ENCODE data around the gene RECQL5.

Gene RECQL5

DNA sequence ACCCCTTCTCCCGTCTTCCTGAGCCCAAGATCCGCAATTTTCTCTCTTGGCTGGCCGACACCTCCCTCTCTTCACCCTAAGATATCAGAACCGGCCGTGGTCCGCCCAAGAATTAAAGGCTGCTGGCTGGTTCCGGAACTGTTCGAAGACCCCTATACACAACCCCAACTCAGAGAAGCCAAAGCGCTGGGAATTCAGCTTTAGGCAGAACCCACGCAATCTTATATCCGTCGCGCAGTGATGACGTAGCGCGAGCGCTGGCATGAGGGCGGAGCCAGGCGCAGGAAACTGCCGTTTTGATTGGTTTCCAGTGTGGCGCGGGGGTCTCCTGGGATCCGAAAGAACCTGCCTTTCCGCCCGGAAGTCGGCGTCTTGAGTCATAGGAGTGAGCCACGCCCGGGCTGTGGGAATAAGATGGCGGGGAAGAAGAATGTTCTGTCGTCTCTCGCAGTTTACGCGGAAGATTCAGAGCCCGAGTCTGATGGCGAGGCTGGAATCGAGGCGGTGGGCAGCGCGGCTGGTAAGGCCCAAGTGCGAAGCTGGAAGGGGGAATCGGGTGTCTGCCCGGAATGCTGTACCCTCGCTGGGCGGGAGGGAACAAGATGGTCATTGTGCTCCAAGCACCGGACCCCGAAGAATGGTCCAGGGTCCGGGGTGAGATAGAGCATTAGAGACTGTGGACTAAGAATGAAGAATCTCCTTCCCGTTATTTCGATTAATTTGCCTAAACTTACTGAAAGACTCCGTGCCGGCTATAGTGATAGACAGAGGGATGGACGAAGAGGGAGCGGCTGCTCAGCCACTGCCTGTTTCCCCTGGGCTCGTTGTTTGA, at the start of gene RECQL5, which contains the start of gene SAP30BP:
TSS of gene RECQL5 (minus strand) at position 196 of the 832 bp plus-strand sequence. CDS start 597 bp downstream, outside the sequence.
TSS of gene SAP30BP (plus strand) at position 380 of the 832 bp plus-strand sequence. CDS start at position 415, 35 bp downstream.
- peak; percentile 86 for DNase-seq

DNA sequence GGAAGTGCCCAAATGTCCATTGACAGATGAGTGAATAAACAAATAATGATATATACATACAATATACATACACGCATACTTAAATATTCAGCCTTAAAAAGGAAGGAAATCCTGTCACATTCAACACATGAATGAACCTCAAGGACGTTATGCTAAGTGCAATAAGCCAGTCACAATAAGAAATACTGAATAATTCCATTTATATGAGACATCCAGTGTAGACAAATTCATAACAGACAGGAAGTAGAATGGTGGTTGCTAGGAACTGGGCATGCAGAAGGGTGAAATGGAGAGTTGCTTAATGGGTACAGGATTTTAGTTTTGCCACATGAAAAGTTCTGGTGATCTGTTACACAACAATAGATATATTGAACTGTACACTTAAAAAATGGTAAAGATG, 45.5 kb upstream of the RECQL5 start:
- DNase-seq, result no peak

DNA sequence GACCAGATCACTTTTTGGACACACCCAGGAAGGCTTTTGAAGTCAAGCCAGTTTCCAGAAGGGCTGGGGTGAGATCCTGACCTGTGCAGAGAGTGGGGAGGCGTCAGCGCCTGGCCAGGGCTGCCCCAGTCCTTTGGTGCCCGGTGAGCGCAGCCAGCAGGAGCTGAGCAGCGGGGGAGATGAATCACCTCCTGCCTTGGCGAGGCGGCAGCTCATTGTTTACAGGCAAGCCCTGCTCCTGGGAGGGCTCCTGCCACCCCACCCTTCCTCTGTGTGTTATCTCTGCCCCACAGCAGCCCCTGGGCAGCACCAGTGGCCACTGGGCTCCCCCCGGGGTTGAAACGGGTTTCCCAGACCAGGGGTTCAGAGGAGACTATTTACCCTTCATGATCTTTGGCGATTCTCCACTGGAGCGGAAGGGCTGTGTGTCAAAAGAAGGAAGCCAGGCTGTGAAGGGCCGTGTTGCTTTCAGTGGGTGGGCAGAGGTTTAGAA, 40.2 kb upstream of the RECQL5 start:
- no peak for DNase-seq

DNA sequence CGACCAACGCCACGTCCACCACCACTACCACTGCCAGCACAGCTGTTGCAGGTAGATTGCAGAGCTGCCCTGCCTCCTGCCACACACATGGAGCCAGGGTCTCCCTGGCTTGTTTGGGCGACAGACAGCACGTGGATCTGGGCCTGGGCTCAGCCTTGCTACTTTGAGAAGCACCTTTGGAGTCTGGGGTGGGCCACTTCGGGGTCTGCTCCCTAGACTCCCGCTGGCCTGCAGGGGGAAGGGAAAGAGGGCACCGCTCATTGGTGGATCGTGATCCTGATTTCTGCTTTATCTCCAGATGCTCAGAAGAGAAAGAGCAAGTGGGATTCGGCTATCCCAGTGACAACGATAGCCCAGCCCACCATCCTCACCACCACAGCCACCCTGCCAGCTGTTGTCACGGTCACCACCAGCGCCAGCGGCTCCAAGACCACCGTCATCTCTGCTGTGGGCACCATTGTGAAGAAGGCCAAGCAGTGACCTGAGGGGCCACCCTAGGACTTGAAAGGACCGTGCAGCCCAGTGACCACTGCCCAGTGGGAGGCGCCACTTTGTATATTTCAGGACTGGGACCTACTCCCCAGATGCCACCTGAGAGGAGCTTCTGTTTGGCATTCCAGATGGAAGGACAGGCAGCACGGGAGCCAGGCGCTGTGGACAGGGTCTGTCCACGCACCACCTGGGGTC, 39.2 kb upstream of the RECQL5 start:
- DNase-seq, result no peak

DNA sequence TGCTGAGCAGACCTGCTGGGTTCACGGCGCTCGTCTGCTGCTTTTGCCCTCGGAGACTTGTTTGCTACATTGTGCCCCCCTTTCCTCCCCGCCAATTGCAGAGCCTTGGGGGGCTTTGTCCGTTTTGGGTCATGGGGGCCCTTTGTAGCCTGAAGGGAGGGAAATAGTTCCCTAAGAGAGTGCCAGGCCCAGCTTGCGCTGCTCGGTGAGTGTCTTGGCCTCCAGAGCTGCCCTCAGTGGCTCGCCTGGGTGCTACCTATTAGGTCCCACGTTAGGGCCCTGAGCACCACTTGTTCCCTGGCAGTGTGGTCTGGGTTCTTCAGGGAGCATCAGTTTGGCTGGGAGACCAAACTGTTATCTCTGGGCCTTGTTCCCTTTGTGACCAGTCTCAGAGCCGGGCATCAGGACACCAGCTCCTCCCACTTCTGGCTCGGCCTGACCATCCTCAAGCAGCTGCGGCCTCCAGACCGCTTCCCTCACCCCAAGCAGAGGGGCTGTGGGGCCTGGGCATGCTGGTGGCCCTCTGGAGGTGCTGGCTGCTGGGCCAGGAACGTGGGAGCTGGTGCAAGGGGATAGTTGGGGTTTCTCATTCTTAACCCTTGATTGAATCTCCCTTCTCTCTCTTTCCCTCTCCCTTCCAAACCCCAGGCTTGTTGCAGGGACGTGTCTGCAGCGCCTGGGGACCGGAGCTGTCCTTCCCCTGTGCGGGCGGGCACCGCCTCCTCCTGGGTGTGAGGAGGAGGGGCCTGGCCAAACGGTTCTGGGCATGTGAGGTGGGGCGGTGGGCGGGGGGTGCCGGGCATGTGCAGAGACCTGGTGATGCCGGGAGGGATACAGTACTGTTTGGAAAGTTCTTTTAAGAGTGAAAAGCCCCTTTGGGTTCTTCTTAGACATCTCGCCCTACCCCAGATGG, 38.3 kb upstream of the RECQL5 start:
- DNase-seq, result no peak

DNA sequence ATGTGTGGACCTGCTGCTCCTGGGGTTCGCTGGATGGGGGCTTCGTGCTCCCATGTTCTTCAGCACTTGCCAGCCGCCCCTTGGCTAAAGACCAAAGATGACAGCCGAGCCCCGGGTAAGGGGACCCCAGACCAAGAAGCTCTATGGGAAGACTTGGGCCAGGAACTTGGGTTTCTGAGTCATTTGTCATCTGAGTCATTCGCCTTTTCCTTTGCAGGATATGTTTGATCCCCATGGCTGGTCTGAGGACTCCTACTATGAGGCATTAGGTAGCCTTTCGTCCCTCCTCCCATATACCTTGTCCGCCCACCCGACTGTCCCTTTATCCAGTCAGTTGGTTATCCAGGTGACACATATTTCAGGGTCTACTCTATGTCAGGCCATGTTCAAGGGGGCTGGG, 36.6 kb upstream of the RECQL5 start:
- DNase-seq, result no peak

DNA sequence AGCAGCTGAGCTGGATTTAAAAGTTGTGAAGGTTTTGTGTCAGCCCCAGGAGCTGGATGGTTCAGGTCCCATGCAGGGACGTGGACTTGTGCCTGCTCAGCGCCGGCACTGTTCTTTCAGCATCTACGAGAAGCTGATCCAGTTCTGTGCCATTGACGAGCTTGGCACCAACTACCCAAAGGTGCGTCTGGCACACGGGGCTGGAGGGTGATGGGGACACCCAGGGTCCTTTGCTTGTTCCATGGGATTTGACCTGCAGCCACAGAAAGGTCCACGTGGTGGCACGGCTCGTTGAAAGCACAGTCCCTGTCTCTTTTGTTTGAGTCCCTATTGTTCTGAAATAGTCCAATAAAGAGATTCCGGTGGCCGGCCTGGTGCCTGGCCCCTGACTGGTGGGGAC, 36.2 kb upstream of the RECQL5 start:
- DNase-seq, result no peak

DNA sequence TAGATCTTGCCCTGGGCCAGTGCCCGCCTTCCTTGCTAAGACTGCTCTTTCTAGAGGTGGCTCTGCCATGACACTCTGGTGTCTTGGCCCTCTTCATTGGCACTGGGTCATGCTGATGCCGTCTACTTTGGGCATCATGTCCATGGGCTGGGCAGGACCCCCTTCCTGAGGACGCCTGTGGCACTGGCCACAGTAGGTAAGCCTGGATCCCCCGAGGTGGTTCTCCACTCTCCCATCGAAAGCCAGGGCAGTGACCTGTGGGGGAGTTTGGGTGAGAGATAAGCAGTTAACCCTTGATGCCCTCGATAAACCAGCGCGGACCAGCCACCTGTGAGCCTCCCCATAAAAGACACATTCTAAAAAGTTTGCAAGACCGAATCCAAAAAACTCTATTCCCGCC, 34.3 kb upstream of the RECQL5 start:
- no peak for DNase-seq

DNA sequence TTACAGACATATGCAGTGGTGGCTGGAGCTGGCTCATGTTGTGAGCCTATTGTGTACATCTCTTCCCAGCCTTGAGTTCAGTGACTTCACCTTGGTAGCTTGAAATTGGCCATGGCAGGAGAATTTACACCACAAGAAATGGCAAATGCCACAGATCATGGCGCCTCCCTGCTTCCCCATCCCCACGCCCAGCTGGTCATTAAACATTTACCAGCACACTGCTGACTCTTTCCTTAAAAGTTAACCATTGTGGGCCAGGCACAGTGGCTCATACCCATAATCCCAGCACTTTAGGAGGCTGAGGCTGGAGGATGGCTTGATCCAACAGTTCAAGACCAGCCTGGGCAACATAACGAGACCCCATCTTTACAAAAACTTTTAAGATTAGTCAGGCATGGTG, 31.7 kb upstream of the RECQL5 start:
- no peak for DNase-seq

DNA sequence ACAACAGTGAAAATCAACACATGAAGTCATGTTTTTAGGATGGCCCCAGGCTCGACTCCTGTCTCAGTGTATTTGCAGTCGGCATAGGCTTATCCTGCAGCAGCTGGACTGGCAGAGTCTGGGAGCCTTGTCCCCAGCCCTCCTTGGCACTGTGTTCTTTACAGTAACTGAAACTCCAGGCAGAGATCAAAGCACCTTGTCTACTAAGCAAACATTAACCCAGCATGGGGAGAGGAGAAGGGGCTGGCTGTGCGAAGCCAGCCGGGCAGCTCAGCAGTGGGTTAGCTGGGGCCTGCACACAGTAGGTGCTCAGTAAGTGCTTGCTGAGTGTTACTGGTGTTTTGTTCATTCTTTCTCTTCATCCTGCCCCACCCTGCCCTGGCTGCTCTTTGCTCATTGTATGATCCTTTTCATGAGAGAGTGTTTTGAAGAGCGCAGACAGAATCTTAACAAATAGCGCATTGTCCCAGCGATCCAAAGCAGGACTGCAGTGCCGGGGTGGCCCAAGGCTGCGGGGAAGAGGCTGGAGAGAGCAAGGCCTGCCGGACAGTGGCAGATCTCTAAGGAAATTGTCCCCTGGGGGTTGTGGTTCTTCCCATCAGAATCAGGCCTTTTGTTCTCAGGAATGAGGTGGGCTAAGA, 30.8 kb upstream of the RECQL5 start:
- DNase-seq, result no peak

DNA sequence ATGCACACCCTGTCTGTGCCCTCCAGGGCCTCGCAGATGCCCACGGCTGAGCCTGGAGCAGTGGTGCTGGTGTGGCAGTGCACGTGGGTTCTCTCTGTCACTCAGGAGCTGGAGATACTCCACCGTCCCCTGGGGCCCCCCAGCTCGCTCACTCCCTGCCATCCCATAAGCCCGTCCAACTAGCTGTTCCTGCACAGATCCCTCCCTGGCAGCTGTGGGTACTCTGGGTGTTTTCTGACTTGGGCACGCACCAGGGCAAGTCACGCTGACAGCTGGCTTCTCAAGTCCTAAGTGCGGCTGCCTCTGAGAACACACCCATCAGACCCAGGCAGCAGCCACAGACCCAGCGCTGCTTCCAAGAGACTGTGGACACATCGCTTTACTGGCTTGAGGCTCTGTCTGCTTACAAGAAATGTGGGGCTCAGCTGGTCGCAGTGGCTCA, 28.9 kb upstream of the RECQL5 start:
- no peak for DNase-seq

DNA sequence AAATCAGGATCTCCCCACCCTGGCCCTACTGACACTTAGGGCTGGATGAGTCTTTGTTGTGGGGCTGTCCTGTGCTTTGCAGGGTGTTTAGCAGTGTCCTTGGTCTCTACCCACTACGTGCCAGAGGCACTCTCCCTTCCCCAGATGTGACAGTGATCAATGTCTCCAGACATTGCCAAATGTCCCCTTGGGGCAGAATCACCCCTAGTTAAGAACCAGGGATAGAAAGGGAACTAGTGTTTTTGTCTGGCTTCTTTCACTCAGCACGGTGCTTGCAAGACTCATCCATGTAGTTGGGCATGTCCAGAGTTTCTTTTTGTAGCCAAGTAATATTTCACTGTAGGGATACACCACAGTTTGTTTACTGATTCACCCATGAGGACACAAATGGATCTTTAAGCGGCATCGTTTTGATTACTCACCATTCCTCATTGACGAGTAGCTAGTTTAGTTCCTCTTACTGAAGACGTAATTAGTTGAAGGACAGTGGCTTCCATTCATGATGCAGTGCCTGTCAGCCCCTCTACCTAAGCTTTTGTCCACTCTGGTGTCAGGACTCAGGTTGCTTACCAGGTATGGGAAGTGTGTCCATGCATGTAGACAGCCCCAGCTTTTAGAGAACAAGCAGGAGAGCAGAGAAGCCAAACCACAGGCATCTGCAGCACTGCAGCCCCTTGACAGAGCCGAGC, 28.3 kb upstream of the RECQL5 start:
- DNase-seq, result no peak

DNA sequence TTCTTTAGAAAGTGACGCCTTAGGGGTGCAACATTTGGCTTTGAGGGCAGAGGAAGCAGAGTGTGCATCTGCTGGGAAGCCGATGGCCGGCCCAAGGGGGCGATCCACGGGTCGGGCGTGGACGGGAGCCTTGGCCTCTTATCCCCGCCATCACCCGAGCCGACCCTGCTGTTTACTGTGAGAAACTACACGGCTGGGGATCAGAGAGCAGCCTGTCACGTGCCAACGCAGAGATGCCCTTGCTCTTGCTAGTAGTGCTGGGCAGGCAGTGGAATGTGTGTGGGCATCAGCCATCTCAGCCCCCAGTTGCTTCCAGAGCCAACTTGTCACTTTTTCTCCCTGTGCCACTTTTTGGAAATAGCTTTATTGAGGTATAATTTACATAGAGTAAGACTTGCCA, 27.6 kb upstream of the RECQL5 start:
- DNase-seq, result no peak

DNA sequence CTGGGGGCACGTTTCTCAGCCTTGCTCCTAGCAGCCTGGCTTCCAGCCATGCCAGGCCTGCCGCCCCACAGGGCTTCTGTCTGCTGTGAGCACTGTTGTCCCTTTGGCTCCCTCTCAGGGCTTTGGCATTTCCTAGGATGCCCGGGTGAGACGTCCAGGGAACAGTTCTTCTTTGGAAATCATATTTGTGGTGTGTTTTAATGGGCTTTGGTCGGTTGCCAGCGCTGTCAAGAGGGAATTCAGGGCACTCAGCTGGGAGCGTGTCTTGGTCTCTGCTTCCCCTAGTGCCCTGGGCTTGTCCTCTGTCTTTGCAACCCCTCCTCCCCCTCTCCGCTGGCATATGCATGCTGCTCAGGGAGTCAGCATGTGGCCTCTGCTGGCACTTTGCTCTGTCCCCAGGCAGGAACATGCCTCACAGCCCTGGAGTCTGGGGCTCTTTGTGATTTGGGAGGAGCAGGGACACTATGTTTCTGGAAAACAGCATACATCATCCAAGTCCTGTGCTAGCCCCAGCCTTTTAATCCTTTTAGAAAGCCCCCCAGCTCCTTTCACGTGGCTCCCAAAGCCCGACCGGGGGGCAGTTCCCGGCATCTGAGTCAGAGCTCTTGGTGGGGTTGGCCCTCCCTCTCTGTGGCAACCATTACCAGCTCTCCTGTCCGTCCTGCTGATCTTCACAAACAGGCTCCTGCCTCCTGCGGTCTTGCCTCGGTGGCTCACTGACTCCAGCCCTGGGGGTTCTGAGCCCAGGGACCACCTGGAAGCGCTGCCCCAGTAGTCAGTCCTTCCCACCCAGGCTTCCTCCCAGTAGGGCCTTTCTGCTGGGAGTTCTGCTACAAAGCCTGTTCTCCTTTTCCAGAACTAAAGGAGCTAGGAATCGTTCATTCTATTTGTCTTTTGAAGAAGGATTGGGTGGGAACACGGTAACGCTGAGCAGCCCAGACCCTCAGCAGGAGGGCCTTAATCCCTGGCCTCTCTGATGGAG, 26.8 kb upstream of the RECQL5 start:
- DNase-seq, result no peak

DNA sequence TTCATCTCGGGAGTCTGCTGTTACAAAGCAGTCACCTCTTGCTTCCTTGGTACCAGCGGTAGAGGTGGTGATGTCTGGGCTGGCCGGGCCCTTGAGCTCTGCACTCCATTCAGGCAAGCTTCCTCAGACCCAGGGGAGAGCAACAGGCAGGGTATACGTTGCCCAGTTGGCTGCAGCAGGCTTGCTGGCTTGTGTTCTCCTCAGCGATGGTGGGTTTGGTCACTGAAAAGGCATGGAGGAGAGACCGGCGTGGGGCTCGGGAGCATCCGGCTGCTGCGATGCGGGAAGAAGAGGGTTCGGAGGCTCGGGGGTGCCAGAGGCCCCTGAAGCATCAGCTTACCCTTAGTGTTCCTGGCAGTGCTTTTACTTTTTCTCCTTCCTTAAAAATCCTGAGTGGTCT, 26.0 kb upstream of the RECQL5 start:
- DNase-seq, result no peak

DNA sequence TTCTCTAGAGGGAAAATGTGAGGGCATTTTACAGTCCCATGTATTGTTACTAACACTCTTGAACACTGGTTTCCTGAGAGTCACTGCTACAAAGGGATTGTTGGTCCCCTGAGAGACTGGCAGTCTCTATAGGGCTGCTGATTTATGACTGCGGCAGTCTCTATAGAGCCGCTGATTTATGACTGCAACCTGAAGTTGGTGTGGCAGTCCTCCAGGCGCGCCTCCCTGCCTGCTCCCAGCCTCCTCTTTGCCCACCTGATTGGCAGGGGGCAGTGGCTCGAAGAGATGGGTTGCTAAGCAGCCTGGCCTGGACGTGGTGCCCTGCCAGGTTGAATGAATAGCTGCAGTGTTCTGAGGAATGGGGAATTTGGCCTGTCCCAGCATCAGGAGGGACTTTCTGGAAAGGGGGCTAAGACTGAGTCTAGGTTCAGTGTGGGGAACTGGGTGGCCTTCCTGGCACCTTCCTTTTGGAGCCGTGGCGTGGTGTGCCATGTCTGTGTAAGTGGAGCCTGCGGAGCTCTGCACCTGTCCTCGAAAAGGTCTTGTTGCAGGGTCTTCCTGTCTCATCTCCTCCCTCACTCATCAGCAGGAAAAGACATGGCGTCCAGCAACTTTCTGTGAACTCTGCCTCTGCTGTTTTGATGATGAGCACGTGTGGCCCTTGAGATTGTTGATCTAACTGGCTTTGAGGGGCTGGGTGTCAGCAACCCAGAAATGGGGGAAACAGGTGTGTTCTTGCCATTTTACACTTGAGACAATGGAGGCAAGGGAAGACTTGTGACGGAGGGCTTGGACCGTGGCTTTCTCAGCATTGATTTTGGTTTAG, 25.1 kb upstream of the RECQL5 start:
- no peak for DNase-seq

DNA sequence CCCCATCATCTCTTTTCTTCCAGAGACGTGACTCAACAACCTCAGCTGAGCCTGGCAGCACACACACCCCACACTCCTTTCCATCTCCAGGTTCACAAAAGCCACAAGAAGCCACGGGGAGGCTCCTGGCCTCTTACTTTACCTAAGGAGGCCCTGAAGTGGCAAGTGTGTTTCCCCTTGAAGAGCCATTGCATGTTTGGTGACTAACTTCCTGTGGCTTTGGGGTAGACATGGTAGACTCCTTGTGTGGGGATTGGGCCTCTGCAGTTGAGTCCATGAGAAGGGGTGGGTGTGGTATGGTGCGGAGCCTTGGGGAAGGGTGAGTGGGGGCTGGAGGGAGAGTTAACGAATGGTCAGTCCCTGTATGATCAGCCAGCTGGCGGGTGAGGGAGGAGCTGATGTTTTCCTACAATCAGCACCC, 24.4 kb upstream of the RECQL5 start:
- DNase-seq, result no peak

DNA sequence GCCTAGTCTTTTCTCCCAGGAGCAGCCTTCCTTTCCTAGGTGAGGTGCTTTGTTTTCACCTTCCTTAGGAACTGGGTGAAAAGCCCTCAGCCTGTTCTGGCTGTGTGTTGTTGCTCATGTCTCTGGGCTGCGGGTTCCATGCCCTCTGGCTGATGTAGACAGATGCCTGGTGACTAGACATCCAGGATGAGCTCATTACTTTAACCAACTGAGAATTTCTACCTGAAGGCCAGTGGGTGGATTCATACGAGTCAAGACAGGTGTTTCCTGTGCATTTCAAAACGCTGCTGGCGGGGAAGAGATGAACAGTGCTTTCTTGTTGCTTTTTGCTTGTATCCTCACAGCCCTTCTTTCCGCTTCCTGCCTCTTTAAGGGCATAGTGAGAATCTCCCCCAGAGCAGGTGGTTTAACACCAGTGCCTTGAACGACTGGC, 22.5 kb upstream of the RECQL5 start:
- DNase-seq, result no peak

DNA sequence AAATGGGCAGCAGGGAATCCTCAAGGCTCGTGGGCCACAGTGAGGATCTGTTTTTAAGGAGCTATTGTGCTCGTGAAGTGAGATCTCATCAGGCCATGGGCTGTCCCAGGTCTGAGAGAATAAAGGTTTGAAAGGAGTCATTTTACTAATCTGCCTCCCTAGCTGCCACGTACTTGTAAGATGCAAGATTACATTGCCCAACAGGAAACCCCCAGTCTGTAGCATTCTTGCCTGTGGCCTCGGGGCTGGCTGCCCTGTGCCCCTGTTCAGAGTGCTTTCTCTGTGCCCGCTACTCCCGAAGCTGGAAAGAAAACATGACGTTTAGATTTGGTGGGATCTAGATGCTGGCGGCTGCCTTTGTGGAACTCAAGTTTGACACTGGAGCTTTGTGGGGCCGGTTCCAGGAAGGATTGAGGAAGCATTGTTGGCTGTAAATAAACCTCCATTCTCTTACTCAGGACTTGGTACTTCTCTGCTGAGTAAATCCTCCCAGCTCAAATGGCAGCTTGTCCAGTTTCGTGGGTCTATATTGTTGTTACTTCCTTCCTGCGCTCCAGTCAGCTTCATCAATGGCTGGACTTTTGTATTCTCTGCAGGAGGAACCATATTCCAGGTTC, 21.4 kb upstream of the RECQL5 start:
- no peak for DNase-seq
